ENCODE results near the gene CBFA2T2. TPM values are rescaled to one million over a fixed set of nuclear protein-coding genes. Genes with fewer than 3 reads are reported as not detected.
"Not testable (repeated sequence)": the region's sequence is repeated elsewhere in the genome, so short reads cannot be mapped to it uniquely, and the experiment has no call there.

CBFA2T2 gene
- total and polyA plus RNA-seq, 10 of the 15 experiments (the other 5 are each of a cell fraction or from before 2014, with no cell fraction given), result 0.61 to 8.6 (median 5.5) TPM

- TF ChIP-seq CREM (IDR thresholded peaks at IDR 0.05; ENCODE audit: low read depth), result no peak
- no peak for TF ChIP-seq FOXM1 (IDR thresholded peaks at IDR 0.05; ENCODE audit: low read depth, low read length)
- TF ChIP-seq ETV6 (conservative IDR thresholded peaks at IDR 0.05 in 1 of 2, IDR thresholded peaks at IDR 0.05 in 1 of 2; ENCODE audit: borderline replicate concordance in 1 of 2, low read depth in 1 of 2), result no peak
- no peak for TF ChIP-seq E4F1 (IDR thresholded peaks at IDR 0.05; ENCODE audit: borderline replicate concordance, partially characterized antibody)
- TF ChIP-seq DPF2 (IDR thresholded peaks at IDR 0.05), result no peak
- TF ChIP-seq KDM1A (IDR thresholded peaks at IDR 0.05; ENCODE audit: borderline replicate concordance), result no peak
- TF ChIP-seq PAX8 (IDR thresholded peaks at IDR 0.05), result no peak
Measured at GRCh38 chr20:33697129-33697528, 207.2 kb downstream of the CBFA2T2 start (continued).

- H3K9ac ChIP-seq (ENCODE audit: control insufficient read depth, insufficient read depth, low read length); FAIRE-seq; H3K4me3 ChIP-seq; H3K4me2 ChIP-seq (ENCODE audit: control insufficient read depth, insufficient read depth); H3K27me3 ChIP-seq (replicated peaks in 1 of 2; ENCODE audit: control insufficient read depth in 2 of 2, insufficient read depth in 2 of 2, low read length in 1 of 2); H3K36me3 ChIP-seq (ENCODE audit: control insufficient read depth in 2 of 2, insufficient read depth in 2 of 2, low read length in 1 of 2); intact Hi-C loops (cut with micrococcal nuclease; ENCODE audit: unreplicated experiment); BruUV-seq (replicated peaks); POLR2A ChIA-PET; H2AFZ ChIP-seq (ENCODE audit: control insufficient read depth, low read depth, low read length); H3K4me1 ChIP-seq (ENCODE audit: control insufficient read depth, insufficient read depth, low read length); DNase-seq (ENCODE audit: low read depth, low spot score); H3K79me2 ChIP-seq (ENCODE audit: control insufficient read depth, insufficient read depth, low read length); SMC1A ChIA-PET (ENCODE audit: uncharacterized antibody, unreplicated experiment); in situ Hi-C loops (cut with MboI); H4K20me1 ChIP-seq (ENCODE audit: control insufficient read depth, insufficient read depth); ATAC-seq; H3K27ac ChIP-seq (ENCODE audit: control insufficient read depth, insufficient read depth); H3K9me3 ChIP-seq (replicated peaks; ENCODE audit: control insufficient read depth, insufficient read depth, low read length); RAD21 ChIA-PET (ENCODE audit: unreplicated experiment); CTCF ChIA-PET: not testable (repeated sequence)
- 88% methylated on average over 18 of the region's 27 CpGs for WGBS (ENCODE audit: insufficient coverage, insufficient replicate concordance, low lambda C conversion rate, missing lambda C conversion rate)
Measured at GRCh38 chr20:33698966-33699365, 209.1 kb downstream of the CBFA2T2 start.

Other genes starting within 250 kb of the CBFA2T2 start
Only the 7 nearest of the 9 such genes appear.
- not detected in 2 replicates for gene BPIFB1, start 206.9 kb upstream of the CBFA2T2 start, total RNA-seq (2014; rRNA removed)
- not detected in 2 replicates for gene BPIFB1, start 206.9 kb upstream of the CBFA2T2 start, total RNA-seq (2014; rRNA removed; fragmentation: Illumina TruSeq; extraction: Trizol)
- 0.13 TPM in 1 of 2 replicates, not detected in the other for gene BPIFB1, start 206.9 kb upstream of the CBFA2T2 start, total RNA-seq (2021)
- gene BPIFB1, start 206.9 kb upstream of the CBFA2T2 start, polyA plus RNA-seq (2011; rRNA removed), result not detected in 2 replicates
- gene BPIFB1, start 206.9 kb upstream of the CBFA2T2 start, polyA plus RNA-seq (2014; fragmentation: Illumina TruSeq; extraction: Trizol), result not detected in 2 replicates
- not detected for gene BPIFB1, start 206.9 kb upstream of the CBFA2T2 start, polyA plus RNA-seq (2014; fragmentation: Nextera tagmentation; extraction: Ambion mirVana)
- gene BPIFB1, start 206.9 kb upstream of the CBFA2T2 start, polyA plus RNA-seq (2014; rRNA removed), result not detected in 2 replicates
- gene BPIFB1, start 206.9 kb upstream of the CBFA2T2 start, polyA plus RNA-seq (2016; fragmentation: Nextera tagmentation; extraction: Ambion mirVana), result not detected
- 29.3 and 36.0 TPM in 2 replicates for gene CDK5RAP1, start 88.6 kb upstream of the CBFA2T2 start, total RNA-seq (2014; rRNA removed)
- 34.2 and 38.5 TPM in 2 replicates for gene CDK5RAP1, start 88.6 kb upstream of the CBFA2T2 start, total RNA-seq (2014; rRNA removed; fragmentation: Illumina TruSeq; extraction: Trizol)
- gene CDK5RAP1, start 88.6 kb upstream of the CBFA2T2 start, total RNA-seq (2021), result 35.2 and 38.2 TPM in 2 replicates
- gene CDK5RAP1, start 88.6 kb upstream of the CBFA2T2 start, polyA plus RNA-seq (2011; rRNA removed), result 30.9 and 36.1 TPM in 2 replicates
- 39.1 and 48.6 TPM in 2 replicates for gene CDK5RAP1, start 88.6 kb upstream of the CBFA2T2 start, polyA plus RNA-seq (2014; fragmentation: Illumina TruSeq; extraction: Trizol)
- 10 to 100 TPM; 61.2 to 67.6 TPM for gene CDK5RAP1, start 88.6 kb upstream of the CBFA2T2 start, polyA plus RNA-seq (2014; fragmentation: Nextera tagmentation; extraction: Ambion mirVana)
- 30.4 and 31.2 TPM in 2 replicates for gene CDK5RAP1, start 88.6 kb upstream of the CBFA2T2 start, polyA plus RNA-seq (2014; rRNA removed)
- 10 to 100 TPM; 53.2 to 55.0 TPM for gene CDK5RAP1, start 88.6 kb upstream of the CBFA2T2 start, polyA plus RNA-seq (2016; fragmentation: Nextera tagmentation; extraction: Ambion mirVana)
- 4.1 and 5.1 TPM in 2 replicates for gene SNTA1, start 46.3 kb upstream of the CBFA2T2 start, total RNA-seq (2014; rRNA removed)
- gene SNTA1, start 46.3 kb upstream of the CBFA2T2 start, total RNA-seq (2014; rRNA removed; fragmentation: Illumina TruSeq; extraction: Trizol), result 1.8 and 1.9 TPM in 2 replicates
- gene SNTA1, start 46.3 kb upstream of the CBFA2T2 start, total RNA-seq (2021), result 3.4 and 3.9 TPM in 2 replicates
- 0.26 and 0.48 TPM in 2 replicates for gene SNTA1, start 46.3 kb upstream of the CBFA2T2 start, polyA plus RNA-seq (2011; rRNA removed)
- gene SNTA1, start 46.3 kb upstream of the CBFA2T2 start, polyA plus RNA-seq (2014; fragmentation: Illumina TruSeq; extraction: Trizol), result 0.51 and 1.7 TPM in 2 replicates
- under 1 TPM; 0.26 to 0.35 TPM for gene SNTA1, start 46.3 kb upstream of the CBFA2T2 start, polyA plus RNA-seq (2014; fragmentation: Nextera tagmentation; extraction: Ambion mirVana)
- 3.7 and 4.0 TPM in 2 replicates for gene SNTA1, start 46.3 kb upstream of the CBFA2T2 start, polyA plus RNA-seq (2014; rRNA removed)
- 1 to 10 TPM in 1 of 2 experiments, under 1 TPM in 1; 0.42 to 3.7 TPM for gene SNTA1, start 46.3 kb upstream of the CBFA2T2 start, polyA plus RNA-seq (2016; fragmentation: Nextera tagmentation; extraction: Ambion mirVana)
- gene C20orf144, start 172.2 kb downstream of the CBFA2T2 start, total RNA-seq (2014; rRNA removed), result 0.27 TPM in 1 of 2 replicates, not detected in the other
- gene C20orf144, start 172.2 kb downstream of the CBFA2T2 start, total RNA-seq (2014; rRNA removed; fragmentation: Illumina TruSeq; extraction: Trizol), result 0.05 and 0.13 TPM in 2 replicates
- gene C20orf144, start 172.2 kb downstream of the CBFA2T2 start, total RNA-seq (2021), result 0.11 and 0.23 TPM in 2 replicates
- gene C20orf144, start 172.2 kb downstream of the CBFA2T2 start, polyA plus RNA-seq (2011; rRNA removed), result 0.07 and 0.12 TPM in 2 replicates
- gene C20orf144, start 172.2 kb downstream of the CBFA2T2 start, polyA plus RNA-seq (2014; fragmentation: Illumina TruSeq; extraction: Trizol), result 0.17 and 0.24 TPM in 2 replicates
- gene C20orf144, start 172.2 kb downstream of the CBFA2T2 start, polyA plus RNA-seq (2014; fragmentation: Nextera tagmentation; extraction: Ambion mirVana), result under 1 TPM in 1 of 2 experiments, not detected in 1; 0.04 TPM
- 0.27 and 0.61 TPM in 2 replicates for gene C20orf144, start 172.2 kb downstream of the CBFA2T2 start, polyA plus RNA-seq (2014; rRNA removed)
- under 1 TPM; 0.32 to 0.62 TPM for gene C20orf144, start 172.2 kb downstream of the CBFA2T2 start, polyA plus RNA-seq (2016; fragmentation: Nextera tagmentation; extraction: Ambion mirVana)
- gene ACTL10, start 176.8 kb downstream of the CBFA2T2 start, total RNA-seq (2014; rRNA removed), result 4.3 and 5.0 TPM in 2 replicates
- gene ACTL10, start 176.8 kb downstream of the CBFA2T2 start, total RNA-seq (2014; rRNA removed; fragmentation: Illumina TruSeq; extraction: Trizol), result 0.28 and 0.49 TPM in 2 replicates
- 3.6 and 3.7 TPM in 2 replicates for gene ACTL10, start 176.8 kb downstream of the CBFA2T2 start, total RNA-seq (2021)
- gene ACTL10, start 176.8 kb downstream of the CBFA2T2 start, polyA plus RNA-seq (2011; rRNA removed), result 0.04 and 0.12 TPM in 2 replicates
- 0.21 TPM in 1 of 2 replicates, not detected in the other for gene ACTL10, start 176.8 kb downstream of the CBFA2T2 start, polyA plus RNA-seq (2014; fragmentation: Illumina TruSeq; extraction: Trizol)
- under 1 TPM; 0.16 to 0.46 TPM for gene ACTL10, start 176.8 kb downstream of the CBFA2T2 start, polyA plus RNA-seq (2014; fragmentation: Nextera tagmentation; extraction: Ambion mirVana)
- gene ACTL10, start 176.8 kb downstream of the CBFA2T2 start, polyA plus RNA-seq (2014; rRNA removed), result 1.3 and 2.4 TPM in 2 replicates
- gene ACTL10, start 176.8 kb downstream of the CBFA2T2 start, polyA plus RNA-seq (2016; fragmentation: Nextera tagmentation; extraction: Ambion mirVana), result 1 to 10 TPM; 3.6 to 4.7 TPM
- 14.3 and 15.6 TPM in 2 replicates for gene NECAB3, start 184.3 kb downstream of the CBFA2T2 start, total RNA-seq (2014; rRNA removed)
- 7.3 and 7.6 TPM in 2 replicates for gene NECAB3, start 184.3 kb downstream of the CBFA2T2 start, total RNA-seq (2014; rRNA removed; fragmentation: Illumina TruSeq; extraction: Trizol)
- 13.6 and 14.2 TPM in 2 replicates for gene NECAB3, start 184.3 kb downstream of the CBFA2T2 start, total RNA-seq (2021)
- gene NECAB3, start 184.3 kb downstream of the CBFA2T2 start, polyA plus RNA-seq (2011; rRNA removed), result 2.1 and 3.6 TPM in 2 replicates
- gene NECAB3, start 184.3 kb downstream of the CBFA2T2 start, polyA plus RNA-seq (2014; fragmentation: Illumina TruSeq; extraction: Trizol), result 3.4 and 4.6 TPM in 2 replicates
- gene NECAB3, start 184.3 kb downstream of the CBFA2T2 start, polyA plus RNA-seq (2014; fragmentation: Nextera tagmentation; extraction: Ambion mirVana), result 1 to 10 TPM in 1 of 2 experiments, under 1 TPM in 1; 0.21 to 1.3 TPM
- 14.5 and 17.0 TPM in 2 replicates for gene NECAB3, start 184.3 kb downstream of the CBFA2T2 start, polyA plus RNA-seq (2014; rRNA removed)
- 1 to 10 TPM; 7.0 to 8.5 TPM for gene NECAB3, start 184.3 kb downstream of the CBFA2T2 start, polyA plus RNA-seq (2016; fragmentation: Nextera tagmentation; extraction: Ambion mirVana)
- 31.6 and 36.7 TPM in 2 replicates for gene E2F1, start 196.3 kb downstream of the CBFA2T2 start, total RNA-seq (2014; rRNA removed)
- gene E2F1, start 196.3 kb downstream of the CBFA2T2 start, total RNA-seq (2014; rRNA removed; fragmentation: Illumina TruSeq; extraction: Trizol), result 22.8 and 26.1 TPM in 2 replicates
- 41.5 and 43.2 TPM in 2 replicates for gene E2F1, start 196.3 kb downstream of the CBFA2T2 start, total RNA-seq (2021)
- 10.0 and 17.8 TPM in 2 replicates for gene E2F1, start 196.3 kb downstream of the CBFA2T2 start, polyA plus RNA-seq (2011; rRNA removed)
- gene E2F1, start 196.3 kb downstream of the CBFA2T2 start, polyA plus RNA-seq (2014; fragmentation: Illumina TruSeq; extraction: Trizol), result 13.0 and 21.6 TPM in 2 replicates
- gene E2F1, start 196.3 kb downstream of the CBFA2T2 start, polyA plus RNA-seq (2014; fragmentation: Nextera tagmentation; extraction: Ambion mirVana), result 1 to 10 TPM in 1 of 2 experiments, under 1 TPM in 1; 0.29 to 2.1 TPM
- 50.2 and 55.4 TPM in 2 replicates for gene E2F1, start 196.3 kb downstream of the CBFA2T2 start, polyA plus RNA-seq (2014; rRNA removed)
- 10 to 100 TPM in 1 of 2 experiments, 1 to 10 TPM in 1; 3.2 to 16.7 TPM for gene E2F1, start 196.3 kb downstream of the CBFA2T2 start, polyA plus RNA-seq (2016; fragmentation: Nextera tagmentation; extraction: Ambion mirVana)